ENCODE measurements around the gene ANO4. TPM values are rescaled to one million over a fixed set of nuclear protein-coding genes. Genes with fewer than 3 reads are reported as not detected.

Gene ANO4
- total RNA-seq, 1 donor from 2014 or later: 5.7 TPM

DNA sequence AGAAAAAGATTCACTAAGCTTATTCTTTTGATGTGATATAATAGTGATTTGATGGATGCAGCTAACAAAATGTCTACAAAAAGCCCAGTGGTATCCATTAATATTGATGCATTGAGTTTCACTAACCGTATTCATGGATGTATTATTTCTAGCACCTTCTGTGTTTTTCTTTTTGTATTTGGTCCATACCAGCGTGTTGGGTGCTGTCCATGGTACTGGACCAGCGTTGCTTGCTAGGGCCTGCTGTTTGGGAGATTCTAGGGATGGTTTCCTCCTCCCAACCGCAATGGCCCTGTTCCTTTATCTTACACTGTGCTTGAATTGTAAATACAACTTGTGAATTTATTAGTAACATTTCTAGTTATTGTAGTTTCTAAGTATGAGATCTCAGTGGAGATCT lies 31.7 kb downstream of the ANO4 start:
- Mint-ChIP-seq H3K27me3 (ENCODE audit: low read depth) (peaks cover 14% of the 10 kb centered on the region), H3K36me3 (no peaks in the 10 kb centered on the region), H3K4me3 (no peak overlapping the region), H3K9me3 (no peaks in the 10 kb centered on the region), H3K4me1 (peaks cover 7% of the 10 kb centered on the region), H3K27ac (no peak overlapping the region)
- DNase-seq (ENCODE audit: low spot score in 2 of 2, unreplicated experiment in 2 of 2): peak; percentile 54 to 81
- TF ChIP-seq, protein P1, sequence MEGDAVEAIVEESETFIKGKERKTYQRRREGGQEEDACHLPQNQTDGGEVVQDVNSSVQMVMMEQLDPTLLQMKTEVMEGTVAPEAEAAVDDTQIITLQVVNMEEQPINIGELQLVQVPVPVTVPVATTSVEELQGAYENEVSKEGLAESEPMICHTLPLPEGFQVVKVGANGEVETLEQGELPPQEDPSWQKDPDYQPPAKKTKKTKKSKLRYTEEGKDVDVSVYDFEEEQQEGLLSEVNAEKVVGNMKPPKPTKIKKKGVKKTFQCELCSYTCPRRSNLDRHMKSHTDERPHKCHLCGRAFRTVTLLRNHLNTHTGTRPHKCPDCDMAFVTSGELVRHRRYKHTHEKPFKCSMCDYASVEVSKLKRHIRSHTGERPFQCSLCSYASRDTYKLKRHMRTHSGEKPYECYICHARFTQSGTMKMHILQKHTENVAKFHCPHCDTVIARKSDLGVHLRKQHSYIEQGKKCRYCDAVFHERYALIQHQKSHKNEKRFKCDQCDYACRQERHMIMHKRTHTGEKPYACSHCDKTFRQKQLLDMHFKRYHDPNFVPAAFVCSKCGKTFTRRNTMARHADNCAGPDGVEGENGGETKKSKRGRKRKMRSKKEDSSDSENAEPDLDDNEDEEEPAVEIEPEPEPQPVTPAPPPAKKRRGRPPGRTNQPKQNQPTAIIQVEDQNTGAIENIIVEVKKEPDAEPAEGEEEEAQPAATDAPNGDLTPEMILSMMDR (IDR thresholded peaks at IDR 0.05; ENCODE audit: unreplicated experiment): no peak

DNA sequence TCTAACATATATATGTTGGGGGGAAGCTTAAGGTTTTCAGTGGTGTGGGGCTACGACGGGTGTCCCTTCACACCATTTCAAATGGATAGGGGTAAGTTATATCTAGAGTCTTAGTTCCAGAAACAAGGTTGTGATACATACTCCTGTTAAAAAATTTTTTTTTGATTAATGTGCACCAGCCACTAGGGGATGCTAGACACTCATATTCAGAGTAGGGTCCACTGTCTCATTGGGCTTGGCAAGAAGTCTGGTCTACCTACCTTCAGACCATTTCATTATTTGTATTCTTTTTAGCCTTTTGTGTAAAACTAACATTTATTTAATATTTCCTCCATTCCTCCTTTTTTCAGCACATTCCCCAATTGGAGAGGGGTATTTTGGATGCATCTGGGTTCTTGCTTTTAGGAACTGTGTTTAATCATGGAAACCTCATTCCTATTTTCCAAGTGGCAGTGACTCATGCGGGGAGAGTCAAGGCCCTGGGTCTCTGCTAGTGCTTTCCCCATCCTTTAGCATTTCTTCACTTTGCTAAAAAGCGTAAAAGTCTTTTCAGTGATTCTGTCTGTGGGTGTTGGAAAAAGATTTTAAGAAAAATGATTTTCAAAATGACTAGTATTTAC lies 33.4 kb downstream of the ANO4 start:
- Mint-ChIP-seq H3K36me3 (no peaks in the 10 kb centered on the region), H3K9me3 (no peaks in the 10 kb centered on the region), H3K4me3 (no peak overlapping the region), H3K27ac (no peak overlapping the region), H3K27me3 (ENCODE audit: low read depth) (peaks cover 5% of the 10 kb centered on the region), H3K4me1 (peaks cover 7% of the 10 kb centered on the region)
- TF ChIP-seq, protein P1 (IDR thresholded peaks at IDR 0.05; ENCODE audit: unreplicated experiment): peak; percentile 59
- DNase-seq (ENCODE audit: low spot score in 2 of 2, unreplicated experiment in 2 of 2): no peak

DNA sequence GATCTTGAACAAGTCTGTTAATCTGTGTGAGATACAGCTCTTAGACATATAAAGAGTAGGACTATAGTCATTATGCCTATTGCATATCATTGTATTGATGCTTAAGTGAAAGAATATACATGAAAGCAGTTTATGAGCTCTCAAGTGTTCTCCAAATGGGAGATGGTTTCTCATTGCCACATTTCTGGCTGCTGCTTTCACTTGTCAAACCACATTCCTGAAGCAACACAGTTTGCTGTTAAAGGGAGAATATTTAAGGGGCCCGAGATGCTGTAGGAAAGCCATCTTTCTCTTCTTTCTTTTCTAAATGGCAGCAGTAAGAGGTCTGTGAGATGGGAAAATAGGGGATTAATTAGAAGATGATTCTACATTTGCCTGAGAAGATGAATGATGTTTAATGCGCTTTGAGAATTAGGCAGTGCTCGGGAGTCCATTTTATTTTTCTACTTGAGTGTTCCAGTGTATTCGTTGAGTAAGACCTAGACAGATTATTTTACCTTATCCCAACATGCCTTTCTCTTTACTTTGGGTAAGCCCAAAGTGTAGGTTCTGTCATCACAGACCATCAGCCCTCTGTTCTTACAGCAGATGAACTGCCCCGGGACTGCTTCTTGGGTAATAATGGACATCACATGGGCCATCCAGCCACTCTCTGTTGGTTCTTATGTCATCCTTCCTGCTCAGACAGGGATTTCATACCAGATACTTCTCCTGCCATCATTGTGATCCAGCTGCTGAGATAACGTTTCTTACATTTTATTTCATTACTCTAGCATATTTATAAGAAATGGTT lies 35.6 kb downstream of the ANO4 start:
- peaks cover 7% of the 10 kb centered on the region for H3K4me1 Mint-ChIP-seq
- TF ChIP-seq, protein P1 (IDR thresholded peaks at IDR 0.05; ENCODE audit: unreplicated experiment): no peak
- no peak overlapping the region for H3K4me3 Mint-ChIP-seq
- DNase-seq (ENCODE audit: low spot score in 2 of 2, unreplicated experiment in 2 of 2): no peak
- no peak overlapping the region for H3K27ac Mint-ChIP-seq
- no peaks in the 10 kb centered on the region for H3K9me3 Mint-ChIP-seq
- H3K27me3 Mint-ChIP-seq (ENCODE audit: low read depth): peaks cover 2% of the 10 kb centered on the region
- H3K36me3 Mint-ChIP-seq: no peaks in the 10 kb centered on the region

DNA sequence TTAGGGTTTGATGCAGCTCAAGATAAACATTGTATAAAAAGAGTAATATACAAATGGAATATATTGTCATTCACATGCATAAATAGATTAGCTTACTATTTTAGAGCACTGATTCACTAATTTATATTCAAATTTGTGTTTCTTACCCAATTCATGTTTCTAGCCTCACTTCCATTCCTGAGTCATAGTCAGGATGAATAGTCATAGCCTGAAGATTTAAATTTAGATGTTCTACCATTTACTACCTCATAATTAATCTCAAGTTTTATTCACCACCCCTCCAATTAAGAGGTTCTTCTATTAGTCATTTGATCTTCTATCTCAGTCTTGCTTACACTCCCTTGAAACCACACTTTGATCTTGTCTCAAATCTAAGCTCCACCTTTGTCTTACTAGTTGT lies 38.7 kb downstream of the ANO4 start:
- TF ChIP-seq, protein P1 (IDR thresholded peaks at IDR 0.05; ENCODE audit: unreplicated experiment): no peak

DNA sequence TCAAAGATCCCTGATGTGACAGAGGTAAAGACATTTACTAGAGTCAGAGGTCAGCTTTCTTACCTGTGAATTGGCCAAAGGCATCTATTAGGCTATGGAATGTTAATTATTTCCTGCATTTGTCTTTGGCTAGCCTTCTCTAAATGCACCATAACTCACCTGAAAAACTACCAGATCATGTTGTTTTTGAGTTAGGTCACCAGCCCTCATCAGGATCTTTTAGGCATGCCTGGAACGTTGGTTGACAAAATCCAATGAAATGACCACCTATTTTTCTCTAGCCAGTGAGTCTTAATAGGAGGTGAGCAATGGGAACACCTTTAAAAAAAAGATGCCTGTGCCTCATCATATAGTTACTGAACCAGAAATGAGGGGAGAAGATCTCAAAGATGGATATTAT lies 46.2 kb downstream of the ANO4 start:
- no peaks in the 10 kb centered on the region for H3K27me3 Mint-ChIP-seq (ENCODE audit: low read depth)
- no peak overlapping the region for H3K4me3 Mint-ChIP-seq
- H3K36me3 Mint-ChIP-seq: no peaks in the 10 kb centered on the region
- DNase-seq (ENCODE audit: low spot score in 2 of 2, unreplicated experiment in 2 of 2): no peak
- H3K4me1 Mint-ChIP-seq: no peaks in the 10 kb centered on the region
- no peak overlapping the region for H3K27ac Mint-ChIP-seq
- H3K9me3 Mint-ChIP-seq: no peaks in the 10 kb centered on the region
- TF ChIP-seq, protein P1 (IDR thresholded peaks at IDR 0.05; ENCODE audit: unreplicated experiment): no peak

More for the DNA sequence above, 38.7 kb downstream of the ANO4 start:
- no peak for DNase-seq (ENCODE audit: low spot score in 2 of 2, unreplicated experiment in 2 of 2)
- no peak overlapping the region for H3K4me3 Mint-ChIP-seq
- H3K4me1 Mint-ChIP-seq: peaks cover 7% of the 10 kb centered on the region
- no peaks in the 10 kb centered on the region for H3K9me3 Mint-ChIP-seq
- H3K27ac Mint-ChIP-seq: no peak overlapping the region
- H3K27me3 Mint-ChIP-seq (ENCODE audit: low read depth): peaks cover 2% of the 10 kb centered on the region
- H3K36me3 Mint-ChIP-seq: no peaks in the 10 kb centered on the region

Measured in mesothelial cell of epicardium (in vitro differentiated cells).